Inflammatory macrophage treated with lipopolysaccharide for 4 hours (primary cell): ENCODE measurements around the gene FAM20C.

Experiments
- DNase-seq: peaks from one replicate; pipeline ENCODE4 v3.0.0-alpha.2; 2020

FAM20C gene

GRCh38 chr7:278081-278480 lies 85.7 kb downstream of the FAM20C start:
- no peak for DNase-seq

GRCh38 chr7:279821-280220 lies 87.5 kb downstream of the FAM20C start:
- no peak for DNase-seq

- DNase-seq = no peak
These were observed 88.1 kb downstream of the FAM20C start for GRCh38 chr7:280461-280860.

GRCh38 chr7:281637-282036 lies 89.3 kb downstream of the FAM20C start:
- no peak for DNase-seq

GRCh38 chr7:282621-283020 lies 90.2 kb downstream of the FAM20C start:
- no peak for DNase-seq

GRCh38 chr7:284762-285722 lies 92.7 kb downstream of the FAM20C start:
- no peak for DNase-seq

GRCh38 chr7:285731-286130 lies 93.4 kb downstream of the FAM20C start:
- DNase-seq = no peak

- DNase-seq = no peak
These were observed 93.9 kb downstream of the FAM20C start for GRCh38 chr7:286266-286665.

- no peak for DNase-seq
These were observed 96.3 kb downstream of the FAM20C start for GRCh38 chr7:288671-289101.

- no peak for DNase-seq
These were observed 96.9 kb downstream of the FAM20C start for GRCh38 chr7:289209-289755.

GRCh38 chr7:289756-290553 lies 97.6 kb downstream of the FAM20C start, which contains the start of gene FOXL3:
Gene FOXL3 (plus strand): TSS chr7:290170. CDS start chr7:290170, 0 bp downstream.
- no peak for DNase-seq

GRCh38 chr7:290554-291372 lies 98.4 kb downstream of the FAM20C start:
- DNase-seq = no peak

- DNase-seq = no peak
These were observed 99.2 kb downstream of the FAM20C start for GRCh38 chr7:291373-292092.

GRCh38 chr7:292226-292625 lies 99.9 kb downstream of the FAM20C start:
- no peak for DNase-seq

GRCh38 chr7:292826-293225 lies 100.5 kb downstream of the FAM20C start:
- DNase-seq = no peak

- DNase-seq = no peak
These were observed 101.5 kb downstream of the FAM20C start for GRCh38 chr7:293681-294439.

GRCh38 chr7:294440-295154 lies 102.2 kb downstream of the FAM20C start:
- no peak for DNase-seq

GRCh38 chr7:295155-296154 lies 103.1 kb downstream of the FAM20C start:
- no peak for DNase-seq

- DNase-seq = no peak
These were observed 104.1 kb downstream of the FAM20C start for GRCh38 chr7:296373-296945.
